Coronary artery (tissue), 2 donors: ENCODE data around the gene ATF4.

Source experiments
- DNase-seq: peaks from one replicate; pipeline ENCODE4 v3.0.0-alpha.2; 2017; ENCODE audit warnings: low spot score
- H3K27ac ChIP-seq, 2 donors: fragments of 200-600 bp; sonication (generic); one replicate each; pipeline ENCODE4 v1.5.1; 2016 to 2019
- H3K4me3 ChIP-seq: fragments of 200-600 bp; sonication (generic); 2 replicates; pipeline ENCODE4 v1.5.1; 2016; ENCODE audit warnings: mild to moderate bottlenecking, moderate library complexity
- CTCF ChIP-seq: fragments of 200-600 bp; sonication (generic); IDR thresholded peaks from one replicate; pipeline ENCODE4 v1.5.1; 2019; ENCODE audit warnings: antibody characterized with exemption

Gene ATF4

GRCh38 chr22:39520226-39521105, at the start of gene ATF4:
ATF4 (plus strand) TSS chr22:39520562; CDS start chr22:39521446, 884 bp downstream.
- no peak for TF ChIP-seq CTCF
- peak; percentile 91 for DNase-seq
- peak within 1 kb of the TSS; percentile 98 to 99 for H3K27ac ChIP-seq

GRCh38 chr22:39471381-39472141, 48.8 kb upstream of the ATF4 start:
- H3K27ac ChIP-seq: peak overlapping the region in 1 of 2 donors; percentile 65
- no peak overlapping the region for H3K4me3 ChIP-seq
- DNase-seq: no peak
- no peak for TF ChIP-seq CTCF

More at GRCh38 chr22:39520226-39521105, at the start of gene ATF4:
- H3K4me3 ChIP-seq: peak within 1 kb of the TSS; percentile 95

GRCh38 chr22:39472570-39473556, 47.5 kb upstream of the ATF4 start:
- Histone ChIP-seq H3K27ac (peak overlapping the region in 1 of 2 donors; percentile 65), H3K4me3 (no peak overlapping the region)
- no peak for DNase-seq
- no peak for TF ChIP-seq CTCF

GRCh38 chr22:39473851-39474250, 46.5 kb upstream of the ATF4 start:
- no peak for DNase-seq
- Histone ChIP-seq H3K4me3 (no peak overlapping the region), H3K27ac (peak overlapping the region in 1 of 2 donors; percentile 28)
- no peak for TF ChIP-seq CTCF

GRCh38 chr22:39474351-39475111, 45.8 kb upstream of the ATF4 start:
- no peak for TF ChIP-seq CTCF
- H3K27ac ChIP-seq: peak overlapping the region in 1 of 2 donors; percentile 28
- no peak overlapping the region for H3K4me3 ChIP-seq
- no peak for DNase-seq

GRCh38 chr22:39475337-39475736, 45.0 kb upstream of the ATF4 start:
- no peak for DNase-seq
- Histone ChIP-seq H3K4me3 (no peak overlapping the region), H3K27ac (no peak overlapping the region)
- no peak for TF ChIP-seq CTCF
